Cardiac muscle cell (in vitro differentiated cells and primary cell): Measurements from ENCODE around the gene PADI2. TPM values are rescaled to one million over a fixed set of nuclear protein-coding genes. Genes with fewer than 3 reads are reported as not detected.

Source experiments
- DNase-seq, 2 donors: peaks; one replicate each; pipeline versions ENCODE4 v3.0.0 to v3.0.0-alpha.2; 2010 to 2017; ENCODE audit warnings: low read depth in 1 of 2, low spot score in 1 of 2
- H3K27ac ChIP-seq: fragments of 200-600 bp; sonication (generic); 2 replicates; pipeline ENCODE4 v1.5.1; 2016
- H3K27me3 ChIP-seq: fragments of 200-600 bp; sonication (generic); 2 replicates; pipeline ENCODE4 v1.6.0; 2016; ENCODE audit warnings: control low read depth
- H3K36me3 ChIP-seq: fragments of 200-600 bp; sonication (generic); 2 replicates; pipeline ENCODE4 v1.5.1; 2016; ENCODE audit warnings: control low read depth
- H3K4me1 ChIP-seq: fragments of 200-600 bp; sonication (generic); 2 replicates; pipeline ENCODE4 v1.8.1; 2017; ENCODE audit warnings: low read depth, mild to moderate bottlenecking, mixed run types
- H3K4me3 ChIP-seq: fragments of 200-600 bp; sonication (generic); 2 replicates; pipeline ENCODE4 v1.5.1; 2016; ENCODE audit warnings: mild to moderate bottlenecking
- H3K9me3 ChIP-seq: fragments of 200-600 bp; sonication (generic); 2 replicates; pipeline ENCODE4 v1.5.1; 2017; ENCODE audit warnings: low read depth, mild to moderate bottlenecking, control low read depth
- CTCF ChIP-seq: IDR thresholded peaks from 2 replicates; pipeline ENCODE4 v1.5.1; 2012; ENCODE audit warnings: low read depth, mild to moderate bottlenecking, low read length
- polyA plus RNA-seq: library from polyadenylated mRNA; unstranded; fragments of >200 nt; fragmentation: Nextera tagmentation; extraction: Ambion mirVana; gene quantifications from 2 replicates; pipeline ENCODE4 v1.2.1, GENCODE V29; 2016
- total RNA-seq: library from RNA; depleted of rRNA; stranded (reverse); fragments of >200 nt; gene quantifications from 2 replicates; pipeline ENCODE4 v1.2.3, GENCODE V29; 2016

The PADI2 gene
- total and polyA plus RNA-seq, 2 experiments from 2014 or later = 0.11 to 0.54 TPM

- no peaks in the 10 kb centered on the region for H3K4me1 ChIP-seq
- no peaks in the 10 kb centered on the region for H3K9me3 ChIP-seq
- no peak overlapping the region for H3K27ac ChIP-seq
- H3K4me3 ChIP-seq = no peak overlapping the region
- no peaks in the 10 kb centered on the region for H3K27me3 ChIP-seq
- no peaks in the 10 kb centered on the region for H3K36me3 ChIP-seq
- no peak for DNase-seq
- TF ChIP-seq CTCF = no peak
Measured at GRCh38 chr1:17165823-17166222, 46.6 kb upstream of the PADI2 start.

- Histone ChIP-seq H3K4me3 (no peak overlapping the region), H3K9me3 (no peaks in the 10 kb centered on the region), H3K4me1 (no peaks in the 10 kb centered on the region), H3K27me3 (no peaks in the 10 kb centered on the region), H3K36me3 (no peaks in the 10 kb centered on the region), H3K27ac (no peak overlapping the region)
- TF ChIP-seq CTCF = no peak
- DNase-seq = no peak
Measured at GRCh38 chr1:17163789-17164666, 44.8 kb upstream of the PADI2 start.

GRCh38 chr1:17163371-17163770 is 44.1 kb upstream of the PADI2 start:
- no peak for TF ChIP-seq CTCF
- Histone ChIP-seq H3K27me3 (no peaks in the 10 kb centered on the region), H3K4me1 (no peaks in the 10 kb centered on the region), H3K27ac (no peak overlapping the region), H3K36me3 (no peaks in the 10 kb centered on the region), H3K9me3 (no peaks in the 10 kb centered on the region), H3K4me3 (no peak overlapping the region)
- DNase-seq = no peak

- DNase-seq = no peak
- Histone ChIP-seq H3K36me3 (no peaks in the 10 kb centered on the region), H3K4me3 (no peak overlapping the region), H3K27me3 (no peaks in the 10 kb centered on the region), H3K9me3 (no peaks in the 10 kb centered on the region), H3K27ac (no peak overlapping the region), H3K4me1 (no peaks in the 10 kb centered on the region)
- TF ChIP-seq CTCF = no peak
Measured at GRCh38 chr1:17162941-17163340, 43.7 kb upstream of the PADI2 start.

GRCh38 chr1:17161926-17162800 is 42.9 kb upstream of the PADI2 start:
- no peaks in the 10 kb centered on the region for H3K36me3 ChIP-seq
- DNase-seq = no peak
- no peak overlapping the region for H3K27ac ChIP-seq
- H3K4me3 ChIP-seq = no peak overlapping the region
- TF ChIP-seq CTCF = no peak
- H3K9me3 ChIP-seq = no peaks in the 10 kb centered on the region
- no peaks in the 10 kb centered on the region for H3K4me1 ChIP-seq
- H3K27me3 ChIP-seq = no peaks in the 10 kb centered on the region
